HG03432 (cell line): Measurements from ENCODE around the gene PLEKHH1.

ENCODE experiments used
- ATAC-seq: cut with Tn5 transposase; IDR thresholded peaks from one replicate; pipeline ENCODE4 v1.9.1; 2021; ENCODE audit warnings: mild to moderate bottlenecking, moderate library complexity; ENCODE audit not compliant: unreplicated experiment

PLEKHH1 gene

GRCh38 chr14:67510121-67510520 lies 23.0 kb upstream of the PLEKHH1 start:
- no peak for ATAC-seq

GRCh38 chr14:67510836-67511235 lies 22.3 kb upstream of the PLEKHH1 start:
- ATAC-seq: no peak

- ATAC-seq: no peak
These were observed 20.4 kb upstream of the PLEKHH1 start for GRCh38 chr14:67512463-67513310.

GRCh38 chr14:67513631-67514108 lies 19.4 kb upstream of the PLEKHH1 start:
- ATAC-seq: no peak

GRCh38 chr14:67514203-67514607 lies 18.9 kb upstream of the PLEKHH1 start:
- ATAC-seq: no peak

- peak; percentile 53 for ATAC-seq
These were observed 18.3 kb upstream of the PLEKHH1 start for GRCh38 chr14:67514650-67515385.

- ATAC-seq: peak; percentile 71
These were observed 17.6 kb upstream of the PLEKHH1 start for GRCh38 chr14:67515386-67516079.

- ATAC-seq: no peak
These were observed 16.4 kb upstream of the PLEKHH1 start for GRCh38 chr14:67516676-67517075.

- no peak for ATAC-seq
These were observed 16.0 kb upstream of the PLEKHH1 start for GRCh38 chr14:67517083-67517482.

GRCh38 chr14:67519406-67519805 lies 13.7 kb upstream of the PLEKHH1 start:
- ATAC-seq: no peak

GRCh38 chr14:67520482-67520881 lies 12.6 kb upstream of the PLEKHH1 start:
- ATAC-seq: no peak

GRCh38 chr14:67522270-67522669 lies 10.8 kb upstream of the PLEKHH1 start:
- ATAC-seq: no peak

- no peak for ATAC-seq
These were observed 9.1 kb upstream of the PLEKHH1 start for GRCh38 chr14:67523764-67524633.

GRCh38 chr14:67524634-67524963 lies 8.5 kb upstream of the PLEKHH1 start:
- no peak for ATAC-seq

- ATAC-seq: no peak
These were observed 7.7 kb upstream of the PLEKHH1 start for GRCh38 chr14:67525389-67525788.

- no peak for ATAC-seq
These were observed 6.9 kb upstream of the PLEKHH1 start for GRCh38 chr14:67526181-67526580.

GRCh38 chr14:67526676-67527459 lies 6.2 kb upstream of the PLEKHH1 start:
- ATAC-seq: no peak

GRCh38 chr14:67527756-67528155 lies 5.3 kb upstream of the PLEKHH1 start:
- no peak for ATAC-seq

GRCh38 chr14:67528276-67528675 lies 4.8 kb upstream of the PLEKHH1 start:
- ATAC-seq: no peak
